ENCODE results near the gene RNPEP. TPM values are rescaled to one million over a fixed set of nuclear protein-coding genes. Genes with fewer than 3 reads are reported as not detected.
A peak's percentile ranks its signal among the peaks of the same experiment; 100 is the strongest.

Gene RNPEP
- total RNA-seq, 1 experiment from 2014 or later: 69.7 TPM

- peak; percentile 82 to 83 for DNase-seq (ENCODE audit: low read depth in 1 of 2, low spot score in 2 of 2)
- H3K27me3 ChIP-seq (replicated peaks): no peaks in the 10 kb centered on the region
- H3K4me1 ChIP-seq (replicated peaks): peaks cover 22% of the 10 kb centered on the region
- peaks cover 24% of the 10 kb centered on the region for H3K36me3 ChIP-seq
- H3K4me3 ChIP-seq: no peak overlapping the region
- H3K27ac ChIP-seq: no peak overlapping the region
- no peaks in the 10 kb centered on the region for H3K9me3 ChIP-seq (replicated peaks)
These were observed 27.1 kb downstream of the RNPEP start for GRCh38 chr1:202009326-202010179.

GRCh38 chr1:202010180-202011015 lies 27.9 kb downstream of the RNPEP start, which contains the start of gene ELF3:
Gene ELF3 (plus strand): TSS chr1:202010587. CDS start chr1:202011137, 550 bp downstream.
- Histone ChIP-seq H3K9me3 (replicated peaks) (no peaks in the 10 kb centered on the region), H3K36me3 (peaks cover 16% of the 10 kb centered on the region), H3K27me3 (replicated peaks) (no peaks in the 10 kb centered on the region), H3K27ac (no peak within 1 kb of the TSS), H3K4me1 (replicated peaks) (peaks cover 22% of the 10 kb centered on the region), H3K4me3 (no peak within 1 kb of the TSS)
- DNase-seq (ENCODE audit: low read depth in 1 of 2, low spot score in 2 of 2): no peak

GRCh38 chr1:202011994-202012393 lies 29.5 kb downstream of the RNPEP start:
- no peak overlapping the region for H3K27ac ChIP-seq
- H3K4me3 ChIP-seq: no peak overlapping the region
- no peaks in the 10 kb centered on the region; the same call in 1 of the 2 replicates for H3K36me3 ChIP-seq
- DNase-seq (ENCODE audit: low read depth in 1 of 2, low spot score in 2 of 2): no peak
- H3K27me3 ChIP-seq (replicated peaks): no peaks in the 10 kb centered on the region
- no peaks in the 10 kb centered on the region for H3K9me3 ChIP-seq (replicated peaks)
- H3K4me1 ChIP-seq (replicated peaks): peaks cover 16% of the 10 kb centered on the region

GRCh38 chr1:202012544-202013478 lies 30.4 kb downstream of the RNPEP start:
- no peaks in the 10 kb centered on the region for H3K36me3 ChIP-seq
- H3K27me3 ChIP-seq (replicated peaks): no peaks in the 10 kb centered on the region
- peaks cover 15% of the 10 kb centered on the region for H3K4me1 ChIP-seq (replicated peaks)
- DNase-seq (ENCODE audit: low read depth in 1 of 2, low spot score in 2 of 2): no peak
- H3K27ac ChIP-seq: no peak overlapping the region
- no peak overlapping the region for H3K4me3 ChIP-seq
- no peaks in the 10 kb centered on the region for H3K9me3 ChIP-seq (replicated peaks)

GRCh38 chr1:202013603-202014002 lies 31.2 kb downstream of the RNPEP start:
- no peak overlapping the region for H3K27ac ChIP-seq
- no peak overlapping the region for H3K4me3 ChIP-seq
- H3K4me1 ChIP-seq (replicated peaks): peaks cover 19% of the 10 kb centered on the region
- no peaks in the 10 kb centered on the region for H3K27me3 ChIP-seq (replicated peaks)
- DNase-seq (ENCODE audit: low read depth in 1 of 2, low spot score in 2 of 2): no peak
- H3K9me3 ChIP-seq (replicated peaks): no peaks in the 10 kb centered on the region
- no peaks in the 10 kb centered on the region for H3K36me3 ChIP-seq

GRCh38 chr1:202014060-202014459 lies 31.6 kb downstream of the RNPEP start:
- H3K27ac ChIP-seq: no peak overlapping the region
- no peaks in the 10 kb centered on the region for H3K27me3 ChIP-seq (replicated peaks)
- no peak overlapping the region for H3K4me3 ChIP-seq
- no peaks in the 10 kb centered on the region for H3K9me3 ChIP-seq (replicated peaks)
- no peak for DNase-seq (ENCODE audit: low read depth in 1 of 2, low spot score in 2 of 2)
- peaks cover 24% of the 10 kb centered on the region for H3K4me1 ChIP-seq (replicated peaks)
- H3K36me3 ChIP-seq: no peaks in the 10 kb centered on the region

GRCh38 chr1:202014915-202015661 lies 32.6 kb downstream of the RNPEP start:
- DNase-seq (ENCODE audit: low read depth in 1 of 2, low spot score in 2 of 2): no peak
- H3K4me1 ChIP-seq (replicated peaks): peaks cover 17% of the 10 kb centered on the region
- no peak overlapping the region for H3K27ac ChIP-seq
- H3K27me3 ChIP-seq (replicated peaks): no peaks in the 10 kb centered on the region
- no peaks in the 10 kb centered on the region for H3K36me3 ChIP-seq
- H3K9me3 ChIP-seq (replicated peaks): no peaks in the 10 kb centered on the region
- no peak overlapping the region for H3K4me3 ChIP-seq

- DNase-seq (ENCODE audit: low read depth in 1 of 2, low spot score in 2 of 2): no peak
- peaks cover 13% of the 10 kb centered on the region for H3K4me1 ChIP-seq (replicated peaks)
- H3K9me3 ChIP-seq (replicated peaks): no peaks in the 10 kb centered on the region
- H3K36me3 ChIP-seq: no peaks in the 10 kb centered on the region
- no peak overlapping the region for H3K27ac ChIP-seq
- no peaks in the 10 kb centered on the region for H3K27me3 ChIP-seq (replicated peaks)
- no peak overlapping the region for H3K4me3 ChIP-seq
These were observed 33.2 kb downstream of the RNPEP start for GRCh38 chr1:202015662-202015937.

GRCh38 chr1:202016022-202016810 lies 33.8 kb downstream of the RNPEP start:
- peaks cover 13% of the 10 kb centered on the region for H3K4me1 ChIP-seq (replicated peaks)
- H3K27me3 ChIP-seq (replicated peaks): no peaks in the 10 kb centered on the region
- H3K27ac ChIP-seq: no peak overlapping the region
- no peaks in the 10 kb centered on the region for H3K9me3 ChIP-seq (replicated peaks)
- DNase-seq (ENCODE audit: low read depth in 1 of 2, low spot score in 2 of 2): no peak
- no peak overlapping the region for H3K4me3 ChIP-seq
- no peaks in the 10 kb centered on the region for H3K36me3 ChIP-seq

- no peak for DNase-seq (ENCODE audit: low read depth in 1 of 2, low spot score in 2 of 2)
These were observed 34.6 kb downstream of the RNPEP start for GRCh38 chr1:202016811-202017748.

GRCh38 chr1:202017749-202018467 lies 35.5 kb downstream of the RNPEP start:
- no peaks in the 10 kb centered on the region for H3K36me3 ChIP-seq
- no peak for DNase-seq (ENCODE audit: low read depth in 1 of 2, low spot score in 2 of 2)
- peaks cover 27% of the 10 kb centered on the region for H3K4me1 ChIP-seq (replicated peaks)
- no peaks in the 10 kb centered on the region for H3K27me3 ChIP-seq (replicated peaks)
- no peaks in the 10 kb centered on the region for H3K9me3 ChIP-seq (replicated peaks)
- H3K27ac ChIP-seq: no peak overlapping the region
- H3K4me3 ChIP-seq: no peak overlapping the region

More at GRCh38 chr1:202016811-202017748, 34.6 kb downstream of the RNPEP start:
- H3K4me3 ChIP-seq: no peak overlapping the region
- peaks cover 19% of the 10 kb centered on the region for H3K4me1 ChIP-seq (replicated peaks)
- no peaks in the 10 kb centered on the region for H3K27me3 ChIP-seq (replicated peaks)
- no peak overlapping the region for H3K27ac ChIP-seq
- no peaks in the 10 kb centered on the region for H3K9me3 ChIP-seq (replicated peaks)
- no peaks in the 10 kb centered on the region for H3K36me3 ChIP-seq

Measured in SJSA1 (cell line).